Measurements from ENCODE around the gene DDX54. TPM values are rescaled to one million over a fixed set of nuclear protein-coding genes. Genes with fewer than 3 reads are reported as not detected.

DDX54 gene, protein sequence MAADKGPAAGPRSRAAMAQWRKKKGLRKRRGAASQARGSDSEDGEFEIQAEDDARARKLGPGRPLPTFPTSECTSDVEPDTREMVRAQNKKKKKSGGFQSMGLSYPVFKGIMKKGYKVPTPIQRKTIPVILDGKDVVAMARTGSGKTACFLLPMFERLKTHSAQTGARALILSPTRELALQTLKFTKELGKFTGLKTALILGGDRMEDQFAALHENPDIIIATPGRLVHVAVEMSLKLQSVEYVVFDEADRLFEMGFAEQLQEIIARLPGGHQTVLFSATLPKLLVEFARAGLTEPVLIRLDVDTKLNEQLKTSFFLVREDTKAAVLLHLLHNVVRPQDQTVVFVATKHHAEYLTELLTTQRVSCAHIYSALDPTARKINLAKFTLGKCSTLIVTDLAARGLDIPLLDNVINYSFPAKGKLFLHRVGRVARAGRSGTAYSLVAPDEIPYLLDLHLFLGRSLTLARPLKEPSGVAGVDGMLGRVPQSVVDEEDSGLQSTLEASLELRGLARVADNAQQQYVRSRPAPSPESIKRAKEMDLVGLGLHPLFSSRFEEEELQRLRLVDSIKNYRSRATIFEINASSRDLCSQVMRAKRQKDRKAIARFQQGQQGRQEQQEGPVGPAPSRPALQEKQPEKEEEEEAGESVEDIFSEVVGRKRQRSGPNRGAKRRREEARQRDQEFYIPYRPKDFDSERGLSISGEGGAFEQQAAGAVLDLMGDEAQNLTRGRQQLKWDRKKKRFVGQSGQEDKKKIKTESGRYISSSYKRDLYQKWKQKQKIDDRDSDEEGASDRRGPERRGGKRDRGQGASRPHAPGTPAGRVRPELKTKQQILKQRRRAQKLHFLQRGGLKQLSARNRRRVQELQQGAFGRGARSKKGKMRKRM
- total RNA-seq, result 30.5 and 32.2 TPM in 2 replicates

DNA sequence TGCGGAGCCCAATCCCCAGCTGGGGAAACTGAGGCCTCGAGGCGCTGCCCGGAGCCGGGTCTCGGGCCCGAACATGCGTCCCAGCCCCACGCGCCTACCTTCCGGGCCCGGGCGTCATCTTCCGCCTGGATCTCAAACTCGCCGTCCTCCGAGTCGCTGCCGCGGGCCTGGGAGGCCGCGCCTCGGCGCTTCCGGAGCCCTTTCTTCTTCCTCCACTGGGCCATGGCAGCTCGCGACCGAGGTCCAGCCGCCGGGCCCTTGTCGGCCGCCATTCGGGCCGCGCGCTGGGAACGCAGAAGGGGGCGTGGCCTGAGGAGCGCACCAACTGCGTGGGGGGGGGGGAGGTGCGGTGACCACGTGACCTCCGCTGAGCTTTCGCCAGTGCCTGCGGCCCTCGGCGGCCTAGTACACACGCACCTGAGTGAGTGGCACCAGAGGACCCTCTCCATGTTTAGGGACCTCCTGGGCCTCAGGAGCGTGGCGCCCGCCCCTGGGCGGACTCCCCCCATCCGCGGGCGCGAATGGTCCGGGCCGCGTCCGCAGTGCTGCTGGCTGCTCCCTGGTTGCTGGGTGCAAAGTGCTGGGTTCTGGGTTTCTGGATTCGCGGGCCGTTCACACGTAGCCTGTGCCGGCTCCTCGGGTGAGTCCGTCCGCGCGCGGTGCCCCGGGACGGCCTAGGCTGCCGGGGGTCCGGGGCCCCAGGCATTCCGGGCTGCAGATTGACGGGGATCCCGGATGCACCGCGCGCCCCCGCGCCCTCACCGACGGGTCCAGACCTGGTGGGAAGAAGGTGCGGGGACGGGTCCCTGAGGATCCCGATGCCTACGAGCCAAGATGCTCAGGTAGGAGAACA, at the start of gene DDX54, which contains the start of gene RITA1:
TSS of gene DDX54 (minus strand) at position 299 of the 853 bp plus-strand sequence. CDS start at position 272, 27 bp downstream.
TSS of gene RITA1 (plus strand) at position 542 of the 853 bp plus-strand sequence. CDS start 1,026 bp downstream, outside the sequence.

DNA sequence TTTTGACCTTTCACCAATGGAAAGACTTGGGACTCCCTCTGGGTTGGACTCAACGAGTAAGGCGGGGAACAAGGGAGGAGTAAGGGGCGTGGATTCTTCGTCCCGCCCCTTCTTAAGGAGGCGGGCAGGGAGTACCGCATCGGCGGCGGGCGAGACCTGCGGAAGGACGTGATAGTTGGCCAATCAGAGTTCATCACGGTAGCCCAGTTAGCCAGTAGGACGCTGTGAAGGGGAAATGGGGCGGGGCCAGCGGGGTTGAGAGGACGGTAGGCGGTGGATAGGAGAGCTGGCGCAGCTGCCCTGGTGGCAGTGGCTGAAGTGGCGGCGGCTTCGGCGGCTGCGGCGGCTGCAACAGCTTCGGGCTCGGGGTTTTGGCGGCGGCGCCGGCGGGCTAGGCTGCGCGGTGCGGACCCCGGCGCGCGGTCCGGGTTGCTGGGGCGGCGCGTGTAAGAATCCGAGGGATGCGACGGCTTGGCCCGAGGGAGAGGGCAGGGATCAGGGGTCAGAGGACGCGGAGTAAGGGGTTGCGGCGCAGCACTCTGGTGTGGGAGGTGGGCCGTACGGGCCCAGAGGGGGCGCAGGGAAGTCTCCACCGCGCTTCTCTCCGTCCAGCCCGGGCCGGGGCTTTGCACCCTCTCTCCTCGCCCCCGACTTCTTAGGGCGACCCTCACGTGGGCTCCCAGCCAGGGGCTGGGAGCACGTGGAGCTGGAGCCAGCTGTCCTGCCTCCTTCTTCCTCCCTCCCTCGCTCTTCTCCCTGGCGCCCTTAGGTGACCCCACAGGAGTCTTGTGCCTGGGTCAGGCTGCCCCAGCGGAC, 36.1 kb upstream of the DDX54 start, which contains the start of gene TPCN1:
TSS of gene TPCN1 (plus strand) at position 284 of the 816 bp plus-strand sequence. CDS start 5,389 bp downstream, outside the sequence.

DNA sequence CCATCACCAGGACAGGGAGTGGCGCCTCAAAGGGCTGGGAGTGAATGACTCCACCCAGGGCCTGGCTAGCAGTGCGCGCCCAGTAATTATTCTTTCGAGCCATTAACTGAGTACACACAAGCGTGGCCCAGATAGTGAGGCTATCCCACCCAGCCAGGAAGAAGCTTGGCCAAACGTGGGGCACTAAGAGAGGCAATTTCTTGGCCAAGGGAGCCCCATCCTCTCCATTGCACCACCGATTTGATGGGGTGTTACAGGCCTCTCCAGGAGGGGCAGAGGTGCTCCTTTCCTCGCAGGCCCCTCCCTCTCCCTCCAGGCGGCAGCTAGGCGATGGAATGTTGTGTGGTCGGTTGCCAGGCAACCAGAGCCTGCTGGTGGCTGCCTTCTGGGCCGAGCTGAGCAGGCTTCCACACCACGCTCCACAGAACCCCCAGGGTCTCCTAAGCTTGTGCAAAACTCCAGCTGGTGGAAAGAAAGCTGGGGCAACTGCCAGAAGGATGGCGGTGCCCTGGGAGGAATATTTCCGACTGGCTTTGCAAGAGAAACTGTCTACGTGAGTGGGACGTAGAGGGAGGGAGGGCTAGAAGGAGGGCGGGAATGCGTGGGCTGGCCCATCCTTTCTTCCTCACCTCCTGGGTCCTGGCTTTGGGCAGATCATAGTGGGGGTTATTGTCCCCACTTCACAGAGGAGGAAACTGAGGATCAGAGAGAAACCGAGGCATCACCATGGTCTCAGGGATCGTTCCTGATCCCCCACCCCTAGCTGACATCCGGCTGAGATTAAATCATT, 35.7 kb downstream of the DDX54 start, which contains the start of gene CFAP73:
TSS of gene CFAP73 (plus strand) at position 364 of the 790 bp plus-strand sequence. CDS start at position 498, 134 bp downstream.

DNA sequence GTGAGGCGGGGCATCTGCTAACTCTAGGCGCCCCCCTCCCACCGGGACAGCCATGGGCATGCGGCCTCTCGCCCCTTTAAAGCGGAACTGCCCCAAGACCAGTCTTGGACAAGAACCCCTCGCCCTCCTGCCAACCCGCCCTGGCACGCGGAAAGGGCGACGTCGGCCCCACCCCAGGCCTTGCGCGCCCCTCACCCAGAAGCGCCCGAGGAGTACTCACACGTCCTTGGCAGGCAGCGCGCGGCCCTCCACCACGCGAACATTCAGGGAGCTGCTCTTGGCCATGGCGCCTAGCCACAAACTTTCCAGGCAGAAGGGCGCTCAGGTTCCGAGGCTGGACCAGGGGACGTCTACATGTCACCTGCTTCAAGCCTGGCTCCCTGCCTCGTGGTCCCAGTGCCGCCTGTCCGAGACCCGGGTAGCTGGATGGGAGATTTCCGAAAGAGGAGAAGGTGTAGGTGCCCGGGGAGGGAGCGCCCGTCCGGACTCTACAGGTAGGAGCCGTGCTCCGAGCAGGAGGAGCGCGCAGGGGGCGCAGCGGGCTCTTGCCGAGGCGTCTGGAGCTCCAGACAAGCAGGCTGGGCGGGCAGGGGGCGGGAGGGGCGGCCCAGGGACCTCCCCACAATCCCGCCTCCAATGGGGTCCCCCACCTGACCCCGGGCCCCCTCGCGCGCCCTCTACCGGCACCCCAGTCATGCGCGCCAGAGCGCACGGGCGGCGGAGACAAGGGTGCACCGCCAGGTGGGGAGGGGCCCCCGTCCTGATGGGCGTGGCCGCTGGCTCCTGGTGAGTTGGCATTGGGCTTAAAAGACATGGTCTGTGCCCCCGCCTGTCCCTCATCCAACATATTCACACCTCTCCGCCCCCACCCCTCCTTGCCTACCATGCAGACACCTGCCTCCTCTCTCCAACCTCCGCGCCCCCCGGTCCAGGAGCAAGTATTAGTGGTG, 49.8 kb downstream of the DDX54 start, which contains the start of gene RASAL1:
TSS of gene RASAL1 (minus strand) at position 584 of the 950 bp plus-strand sequence. CDS start at position 285, 299 bp downstream.

Other genes starting within 250 kb of the DDX54 start
- 8.1 and 118 TPM in 2 replicates for gene OAS3, start 247.0 kb downstream of the DDX54 start, total RNA-seq
- gene OAS2, start 207.0 kb downstream of the DDX54 start, total RNA-seq, result 6.8 and 146 TPM in 2 replicates
- 0.32 TPM in 1 of 2 replicates, not detected in the other for gene DTX1, start 128.7 kb downstream of the DDX54 start, total RNA-seq
- gene RASAL1, start 49.7 kb downstream of the DDX54 start, total RNA-seq, result not detected in 2 replicates
- not detected in 2 replicates for gene CFAP73, start 35.8 kb downstream of the DDX54 start, total RNA-seq
- gene RITA1, start 243 bp upstream of the DDX54 start, total RNA-seq, result 20.1 and 21.1 TPM in 2 replicates
- 3.2 and 6.2 TPM in 2 replicates for gene TPCN1, start 36.0 kb upstream of the DDX54 start, total RNA-seq
- gene SLC8B1, start 149.6 kb upstream of the DDX54 start, total RNA-seq, result 9.7 and 23.7 TPM in 2 replicates
- 15.3 and 17.2 TPM in 2 replicates for gene PLBD2, start 173.1 kb upstream of the DDX54 start, total RNA-seq
- gene SDS, start 218.4 kb upstream of the DDX54 start, total RNA-seq, result not detected in 2 replicates
- gene SDSL, start 236.9 kb upstream of the DDX54 start, total RNA-seq, result 5.8 and 9.7 TPM in 2 replicates

All from epithelial cell of umbilical artery (primary cell).